ENCODE data around the gene CERS1.

DNA sequence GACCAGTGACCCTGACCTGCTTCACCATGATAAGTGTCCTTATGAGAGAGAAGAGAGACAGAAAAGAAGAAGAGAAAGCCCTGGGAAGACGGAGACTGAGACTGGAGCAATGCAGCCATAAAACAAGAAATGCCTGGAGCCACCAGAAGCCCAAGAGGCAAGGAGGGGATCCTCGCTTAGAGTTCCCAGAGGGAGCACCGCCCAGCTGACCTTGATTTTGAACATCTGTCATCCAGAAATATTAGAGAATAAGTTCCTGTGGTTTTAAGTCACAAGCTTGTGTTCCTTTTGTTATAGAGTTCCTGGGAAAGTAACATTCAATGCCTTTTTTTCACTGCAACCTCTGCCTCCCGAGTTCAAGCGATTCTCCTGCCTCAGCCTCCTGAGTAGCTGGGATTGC, 20.2 kb downstream of the CERS1 start:
- no peak for TF ChIP-seq POLR2AphosphoS5 (IDR thresholded peaks at IDR 0.05; ENCODE audit: low read depth, low read length)
- TF ChIP-seq TAF1 (IDR thresholded peaks at IDR 0.05; ENCODE audit: low read depth, low read length), result no peak
- TF ChIP-seq POLR2A (IDR thresholded peaks at IDR 0.05; ENCODE audit: low read depth, low read length), result no peak
- TF ChIP-seq PAX5 (IDR thresholded peaks at IDR 0.05; ENCODE audit: insufficient read depth, low read length, severe bottlenecking), result no peak
- TF ChIP-seq SPI1 (IDR thresholded peaks at IDR 0.05; ENCODE audit: low read depth, low read length), result no peak
- TF ChIP-seq POU2F2 (IDR thresholded peaks at IDR 0.05; ENCODE audit: low read depth, low read length), result no peak
